Tibial nerve (tissue), 4 donors: Measurements from ENCODE around the gene ZKSCAN5. TPM values are rescaled to one million over a fixed set of nuclear protein-coding genes. Genes with fewer than 3 reads are reported as not detected.

Experiments used
- DNase-seq, 2 donors: peaks; one replicate each; pipeline ENCODE4 v3.0.0-alpha.2; 2019; ENCODE audit warnings: low spot score in 2 of 2
- H3K27ac ChIP-seq, 4 donors: fragments of 200-600 bp; sonication (generic) in 3 of 4; one replicate each; pipeline ENCODE4 v1.5.1; 2017 to 2019; ENCODE audit warnings: mild to moderate bottlenecking in 1 of 4
- H3K27me3 ChIP-seq, 2 donors: fragments of 200-600 bp; sonication (generic) in 1 of 2; one replicate each; pipeline versions ENCODE4 v1.5.1 to v1.6.0; 2017 to 2019
- H3K36me3 ChIP-seq, 3 donors: fragments of 200-600 bp; sonication (generic); one replicate each; pipeline ENCODE4 v1.5.1; 2018 to 2019
- H3K4me1 ChIP-seq, 4 donors: fragments of 200-600 bp; sonication (generic) in 3 of 4; one replicate each; pipeline ENCODE4 v1.5.1; 2017 to 2019
- H3K4me3 ChIP-seq, 4 donors: fragments of 200-600 bp; sonication (generic) in 3 of 4; one replicate each; pipeline ENCODE4 v1.5.1; 2017 to 2019; ENCODE audit warnings: mild to moderate bottlenecking in 1 of 4, moderate library complexity in 1 of 4
- H3K9me3 ChIP-seq, 4 donors: fragments of 200-600 bp; sonication (generic) in 3 of 4; one replicate each; pipeline ENCODE4 v1.5.1; 2017 to 2019
- EP300 ChIP-seq, 2 donors: sonication (generic); formaldehyde crosslinking; IDR thresholded peaks; one replicate each; pipeline ENCODE4 v1.6.1; 2017; ENCODE audit warnings: antibody characterized with exemption in 2 of 2, mild to moderate bottlenecking in 1 of 2
- POLR2A ChIP-seq, 2 donors: fragments of 450-650 bp; IDR thresholded peaks; one replicate each; pipeline ENCODE4 v1.6.1; 2017; ENCODE audit warnings: antibody characterized with exemption in 2 of 2, mild to moderate bottlenecking in 2 of 2, moderate library complexity in 2 of 2
- WGBS, 2 donors: methylation state at CpG; one replicate each; pipeline ENCODE4 v1.1.5; 2018; 5-methylcytosine and 5-hydroxymethylcytosine counted together
- total RNA-seq, 4 donors: library from RNA; depleted of rRNA; stranded (reverse); fragments of >200 nt; gene quantifications; one replicate each; pipeline ENCODE4 v1.1.0, GENCODE V29; 2016
- TF ChIP-seq, protein P1 (sequence below), 5 experiments: fragments of 200-600 bp in 3 of 5; fragments of 450-650 bp in 2 of 5; sonication (generic) in 3 of 5; IDR thresholded peaks; one replicate each; pipeline ENCODE4 v1.5.1; 2016 to 2019; ENCODE audit warnings: antibody characterized with exemption in 5 of 5, mild to moderate bottlenecking in 3 of 5, moderate library complexity in 2 of 5

ZKSCAN5 gene
- total RNA-seq, 4 donors from 2014 or later: 9.0 to 11.7 (median 9.9) TPM

DNA sequence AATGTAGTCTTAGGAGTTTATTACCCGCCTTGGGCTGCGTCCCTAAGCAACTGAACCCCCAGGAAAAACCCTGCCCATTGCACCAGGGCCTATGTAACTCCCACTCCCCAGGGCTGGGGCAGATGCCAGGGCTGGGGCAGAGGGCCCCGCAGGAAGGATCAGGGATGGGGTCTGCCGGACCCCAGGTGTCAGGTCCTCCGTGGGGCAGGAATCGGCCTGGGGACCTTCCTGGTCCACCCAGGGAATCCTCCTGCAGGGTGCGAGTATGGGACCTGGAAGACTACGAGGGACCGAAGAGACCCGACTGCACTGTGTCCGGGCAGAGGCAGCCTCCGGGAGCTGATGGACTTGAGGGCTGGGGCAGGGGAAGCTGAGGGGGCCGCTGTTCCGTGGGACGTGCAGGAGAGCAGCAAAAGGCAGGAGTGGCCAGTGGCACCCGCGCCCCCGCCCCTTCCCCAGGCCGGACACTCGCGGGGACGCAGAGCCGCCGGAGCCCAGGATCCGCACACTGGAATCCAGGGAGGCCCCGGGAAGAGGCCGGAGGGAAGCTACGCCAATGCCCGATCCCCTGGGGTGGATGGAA, 36.0 kb upstream of the ZKSCAN5 start:
- no peak for DNase-seq

DNA sequence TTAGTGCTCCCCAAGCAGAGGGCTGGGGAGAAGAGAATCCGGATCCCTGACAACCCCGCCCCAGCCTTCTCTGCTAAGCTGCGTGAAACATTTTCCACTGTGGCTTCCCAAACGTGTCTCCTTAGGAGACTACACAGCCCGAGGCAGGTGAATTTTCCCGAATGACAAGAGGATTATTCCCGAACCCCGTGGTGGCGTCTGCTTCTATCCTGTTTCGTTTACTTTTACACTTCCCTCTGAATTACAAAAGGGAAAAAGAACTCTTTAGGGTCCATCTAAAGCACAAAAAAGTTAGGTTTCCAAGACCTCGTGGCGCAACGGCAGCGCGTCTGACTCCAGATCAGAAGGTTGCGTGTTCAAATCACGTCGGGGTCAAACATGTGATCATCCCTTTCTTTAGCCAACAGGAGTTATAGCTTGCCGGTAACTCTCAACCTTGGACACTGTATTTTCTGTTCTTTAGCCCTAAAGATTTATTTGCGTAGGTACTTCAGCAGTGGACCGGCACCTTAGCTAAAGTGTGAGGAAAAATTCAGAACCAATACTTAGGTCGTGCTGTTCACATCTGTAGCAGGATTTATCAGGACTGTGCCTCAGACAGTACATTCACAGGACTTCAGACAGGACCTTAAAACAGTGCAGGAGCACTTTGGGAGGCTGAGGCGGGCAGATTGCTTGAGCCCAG, 34.9 kb upstream of the ZKSCAN5 start:
- Histone ChIP-seq H3K4me3 (peak overlapping the region in 1 of 4 donors; percentile 18), H3K27ac (peak overlapping the region in 2 of 4 donors; percentile 28 to 85), H3K4me1 (peaks cover 0 to 31% (median 20%) of the 10 kb centered on the region in 4 donors), H3K27me3 (no peaks in the 10 kb centered on the region), H3K9me3 (no peaks in the 10 kb centered on the region), H3K36me3 (peaks cover 0 to under 1% (median 0%) of the 10 kb centered on the region in 3 donors)
- TF ChIP-seq POLR2A (IDR thresholded peaks at IDR 0.05) (no peak), EP300 (IDR thresholded peaks at IDR 0.05) (no peak)
- TF ChIP-seq, protein P1, sequence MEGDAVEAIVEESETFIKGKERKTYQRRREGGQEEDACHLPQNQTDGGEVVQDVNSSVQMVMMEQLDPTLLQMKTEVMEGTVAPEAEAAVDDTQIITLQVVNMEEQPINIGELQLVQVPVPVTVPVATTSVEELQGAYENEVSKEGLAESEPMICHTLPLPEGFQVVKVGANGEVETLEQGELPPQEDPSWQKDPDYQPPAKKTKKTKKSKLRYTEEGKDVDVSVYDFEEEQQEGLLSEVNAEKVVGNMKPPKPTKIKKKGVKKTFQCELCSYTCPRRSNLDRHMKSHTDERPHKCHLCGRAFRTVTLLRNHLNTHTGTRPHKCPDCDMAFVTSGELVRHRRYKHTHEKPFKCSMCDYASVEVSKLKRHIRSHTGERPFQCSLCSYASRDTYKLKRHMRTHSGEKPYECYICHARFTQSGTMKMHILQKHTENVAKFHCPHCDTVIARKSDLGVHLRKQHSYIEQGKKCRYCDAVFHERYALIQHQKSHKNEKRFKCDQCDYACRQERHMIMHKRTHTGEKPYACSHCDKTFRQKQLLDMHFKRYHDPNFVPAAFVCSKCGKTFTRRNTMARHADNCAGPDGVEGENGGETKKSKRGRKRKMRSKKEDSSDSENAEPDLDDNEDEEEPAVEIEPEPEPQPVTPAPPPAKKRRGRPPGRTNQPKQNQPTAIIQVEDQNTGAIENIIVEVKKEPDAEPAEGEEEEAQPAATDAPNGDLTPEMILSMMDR (IDR thresholded peaks at IDR 0.05): no peak
- DNase-seq: no peak
- WGBS, 2 donors: 41 to 47% methylated on average over 23 of the region's 23 CpGs

More for the DNA sequence above, 36.0 kb upstream of the ZKSCAN5 start:
- Histone ChIP-seq H3K27me3 (no peaks in the 10 kb centered on the region), H3K4me1 (peaks cover 0 to 35% (median 13%) of the 10 kb centered on the region in 4 donors), H3K9me3 (no peaks in the 10 kb centered on the region), H3K36me3 (peaks cover 0 to 11% (median 0%) of the 10 kb centered on the region in 3 donors), H3K4me3 (no peak overlapping the region), H3K27ac (no peak overlapping the region)
- TF ChIP-seq, protein P1 (IDR thresholded peaks at IDR 0.05): no peak
- TF ChIP-seq POLR2A (IDR thresholded peaks at IDR 0.05) (no peak), EP300 (IDR thresholded peaks at IDR 0.05) (no peak)
- 81 to 86% methylated on average over 26 to 27 of the region's 29 CpGs for WGBS, 2 donors

DNA sequence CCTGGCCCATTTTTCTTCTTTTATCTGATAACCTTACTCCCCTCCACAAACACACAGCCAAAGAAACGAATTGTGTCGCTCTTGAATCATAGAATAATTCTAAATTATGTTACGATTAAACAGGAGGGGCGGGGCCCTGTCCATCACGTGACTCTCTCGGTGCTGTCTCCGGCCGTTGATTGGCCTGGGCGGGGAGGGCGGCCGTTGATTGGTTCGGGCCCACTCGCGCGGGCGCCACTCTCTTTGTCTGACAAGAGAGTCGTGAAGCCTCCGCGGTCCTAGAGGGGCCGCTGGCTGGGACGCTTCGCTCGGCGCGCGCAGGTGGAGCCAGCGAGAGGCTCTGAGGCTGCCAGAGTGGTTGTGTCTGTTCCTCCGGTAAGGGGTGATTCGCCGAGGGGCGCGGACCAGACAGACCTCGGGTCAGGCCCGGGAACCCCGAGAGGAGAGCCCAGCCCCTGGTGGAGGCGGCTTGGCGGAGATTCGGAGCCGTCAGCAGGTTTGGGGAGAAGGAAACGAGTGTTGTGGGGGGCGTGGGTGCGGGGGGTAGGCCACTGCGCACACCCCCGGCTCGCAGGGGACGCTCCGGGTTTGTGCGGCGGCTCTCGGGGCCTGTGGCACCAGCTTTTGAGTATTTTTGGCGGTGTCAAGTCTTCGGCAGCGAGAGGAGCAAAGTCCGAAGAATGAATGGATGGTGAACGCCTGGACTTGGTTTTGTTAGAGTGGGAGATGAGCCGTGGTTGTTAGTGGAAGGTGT, 31.7 kb upstream of the ZKSCAN5 start, which contains the start of gene ZNF789:
Gene ZNF789, plus strand, starts transcription at position 330 of the 754 bp plus-strand sequence. CDS start 3,567 bp downstream, outside the sequence.
- H3K9me3 ChIP-seq: no peaks in the 10 kb centered on the region
- TF ChIP-seq, protein P1 (IDR thresholded peaks at IDR 0.05): no peak
- TF ChIP-seq POLR2A (IDR thresholded peaks at IDR 0.05) (peak; percentile 9 to 61), EP300 (IDR thresholded peaks at IDR 0.05) (peak; percentile 53 to 80)
- peaks cover 0 to 40% (median 16%) of the 10 kb centered on the region in 4 donors for H3K4me1 ChIP-seq
- no peaks in the 10 kb centered on the region for H3K27me3 ChIP-seq
- H3K27ac ChIP-seq: peak within 1 kb of the TSS; percentile 45 to 91 (median 86)
- H3K4me3 ChIP-seq: peak within 1 kb of the TSS; percentile 57 to 85 (median 76)
- WGBS, 2 donors: 0 to 1% methylated on average over 43 to 53 of the region's 56 CpGs
- peak; percentile 98 for DNase-seq
- H3K36me3 ChIP-seq: no peaks in the 10 kb centered on the region

DNA sequence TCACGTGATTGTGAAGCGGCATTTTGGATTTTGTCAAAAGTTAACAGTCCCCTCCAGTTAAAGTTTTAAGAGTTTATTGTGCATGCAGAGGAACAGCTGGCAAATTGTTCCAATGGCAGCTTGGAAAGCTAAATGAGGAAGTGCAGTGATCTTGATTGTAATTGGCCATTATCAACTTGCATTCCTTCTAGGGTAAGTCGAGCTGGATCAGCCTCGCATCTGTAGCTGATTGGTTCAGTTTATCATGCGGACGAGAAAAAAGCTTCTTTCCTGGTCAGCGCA, 31.2 kb upstream of the ZKSCAN5 start:
- DNase-seq: no peak
- Histone ChIP-seq H3K4me1 (peaks cover 0 to 45% (median 16%) of the 10 kb centered on the region in 4 donors), H3K36me3 (no peaks in the 10 kb centered on the region), H3K4me3 (peak overlapping the region; percentile 57 to 85 (median 76)), H3K27me3 (no peaks in the 10 kb centered on the region), H3K9me3 (no peaks in the 10 kb centered on the region), H3K27ac (peak overlapping the region in 3 of 4 donors; percentile 37 to 86 (median 85))
- TF ChIP-seq EP300 (IDR thresholded peaks at IDR 0.05) (no peak), POLR2A (IDR thresholded peaks at IDR 0.05) (no peak)
- TF ChIP-seq, protein P1 (IDR thresholded peaks at IDR 0.05): no peak
- 1 to 5% methylated on average over 7 of the region's 7 CpGs for WGBS, 2 donors
